Osteocyte (in vitro differentiated cells): ENCODE results near the gene SPI1. TPM values are rescaled to one million over a fixed set of nuclear protein-coding genes. Genes with fewer than 3 reads are reported as not detected.

Experiments used
- DNase-seq: peaks from one replicate; pipeline ENCODE4 v3.0.0; 2021; ENCODE audit warnings: mixed read lengths; ENCODE audit not compliant: unreplicated experiment; ENCODE audit errors: extremely low spot score
- H3K27ac Mint-ChIP-seq: one replicate; pipeline ENCODE4 v1.8.0; 2021; ENCODE audit warnings: mild to moderate bottlenecking, mixed read lengths; ENCODE audit not compliant: unreplicated experiment
- H3K27me3 Mint-ChIP-seq: one replicate; pipeline ENCODE4 v1.8.0; 2021; ENCODE audit warnings: mixed read lengths; ENCODE audit not compliant: unreplicated experiment
- H3K36me3 Mint-ChIP-seq: one replicate; pipeline ENCODE4 v1.8.0; 2021; ENCODE audit warnings: mixed read lengths; ENCODE audit not compliant: unreplicated experiment
- H3K4me1 Mint-ChIP-seq: one replicate; pipeline ENCODE4 v1.8.0; 2021; ENCODE audit warnings: mixed read lengths; ENCODE audit not compliant: unreplicated experiment
- H3K4me3 Mint-ChIP-seq: one replicate; pipeline ENCODE4 v1.8.0; 2021; ENCODE audit warnings: mild to moderate bottlenecking, moderate library complexity, mixed read lengths; ENCODE audit not compliant: unreplicated experiment
- H3K9me3 Mint-ChIP-seq: one replicate; pipeline ENCODE4 v1.8.0; 2021; ENCODE audit warnings: mixed read lengths; ENCODE audit not compliant: unreplicated experiment
- CTCF ChIP-seq: fragments of 200-600 bp; sonication (generic); IDR thresholded peaks from 2 replicates; pipeline ENCODE4 v1.5.0; 2021; ENCODE audit warnings: antibody characterized with exemption, mild to moderate bottlenecking, moderate library complexity
- total RNA-seq: library from RNA; stranded (reverse); gene quantifications from 2 replicates; pipeline ENCODE4 v1.2.1, GENCODE V29; 2021

SPI1 gene
- total RNA-seq, 1 donor from 2014 or later: not detected

DNA sequence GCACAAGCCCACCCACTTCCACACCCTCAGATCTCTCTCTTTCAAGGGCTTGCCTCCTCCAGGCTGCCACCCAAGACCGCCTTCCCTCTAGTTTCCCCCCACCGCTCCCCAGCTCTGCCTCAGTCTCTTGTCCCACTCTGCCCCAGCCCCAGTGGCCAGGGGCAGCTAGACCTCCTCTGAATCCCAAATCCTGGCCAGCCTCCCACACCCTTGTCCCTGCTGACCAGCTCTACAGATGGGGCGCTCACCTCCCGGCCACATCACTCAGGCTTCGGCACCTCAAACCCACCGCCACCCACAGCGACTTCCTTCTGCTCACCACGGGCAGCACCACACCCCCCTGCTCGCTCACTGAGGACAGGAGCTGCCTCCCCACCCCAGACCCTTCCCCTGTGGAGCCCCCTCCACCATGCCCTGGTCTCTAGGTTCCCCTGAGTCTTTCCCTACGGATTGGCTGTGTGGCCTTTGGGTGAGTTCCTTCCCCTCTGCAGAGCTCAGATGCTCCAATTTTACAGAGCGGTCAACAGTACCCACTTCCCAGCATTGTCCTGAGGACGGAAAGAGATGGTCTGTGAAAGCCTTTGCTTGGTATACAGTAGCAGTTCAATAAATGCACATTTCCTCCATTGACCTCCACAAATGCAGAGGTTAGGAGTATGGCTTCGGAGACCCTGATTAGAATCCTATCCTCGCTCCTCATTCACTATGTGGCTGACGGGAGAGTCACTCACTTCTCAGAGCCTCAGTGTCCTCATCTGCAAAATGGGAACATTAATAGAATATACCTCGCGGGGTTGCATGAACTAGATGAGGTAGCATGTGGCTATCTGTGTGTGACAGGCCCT is 11.5 kb upstream of the SPI1 start:
- no peak for DNase-seq
- no peak overlapping the region for H3K27ac Mint-ChIP-seq
- H3K9me3 Mint-ChIP-seq: no peaks in the 10 kb centered on the region
- H3K4me3 Mint-ChIP-seq: no peak overlapping the region
- H3K27me3 Mint-ChIP-seq: no peaks in the 10 kb centered on the region
- peaks cover 2% of the 10 kb centered on the region for H3K4me1 Mint-ChIP-seq
- no peak for TF ChIP-seq CTCF
- no peaks in the 10 kb centered on the region for H3K36me3 Mint-ChIP-seq

DNA sequence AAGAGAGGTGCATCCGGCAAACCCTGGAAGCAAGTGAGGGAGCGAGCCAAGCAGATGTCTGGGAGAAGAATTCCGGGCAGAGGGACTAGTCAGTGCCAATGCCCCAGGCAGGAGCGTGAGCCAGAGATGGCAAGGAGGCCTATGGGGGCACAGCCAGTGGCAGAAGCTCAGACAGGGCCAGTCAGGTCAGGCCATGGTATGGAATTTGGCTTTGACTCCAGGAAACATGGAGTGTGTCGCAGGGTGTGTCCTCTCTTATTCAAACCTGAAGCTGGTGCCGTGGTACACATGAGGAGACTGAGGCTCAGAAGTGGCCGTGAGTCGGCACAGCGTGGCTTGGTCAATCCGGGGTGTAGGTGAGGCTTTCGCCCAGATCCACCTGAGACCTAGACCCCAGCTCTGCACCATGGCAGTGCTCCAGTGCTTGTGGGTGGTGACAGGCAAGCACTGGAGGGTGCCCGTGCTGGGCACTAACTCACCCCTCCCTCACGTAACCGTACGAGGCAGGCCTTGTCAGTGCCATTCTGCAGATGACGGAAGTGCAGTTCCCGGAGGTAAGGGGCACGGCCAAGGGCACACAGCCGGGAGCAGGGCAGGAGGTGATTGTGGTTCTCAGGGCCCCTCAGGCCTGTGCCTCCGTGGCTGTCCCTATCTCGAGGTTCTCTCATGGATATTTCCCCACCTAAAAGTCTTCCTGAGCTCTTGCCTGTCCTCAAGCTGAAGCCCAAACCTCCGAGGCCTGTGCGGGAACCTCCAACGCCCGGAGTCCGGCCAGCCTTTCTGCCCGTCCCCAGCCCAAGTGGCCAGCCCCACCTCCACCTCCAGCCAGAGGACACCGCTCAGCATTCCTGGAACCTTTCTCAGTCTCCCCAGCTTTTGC is 10.6 kb upstream of the SPI1 start:
- H3K4me3 Mint-ChIP-seq: no peak overlapping the region
- H3K4me1 Mint-ChIP-seq: peaks cover 2% of the 10 kb centered on the region
- H3K27ac Mint-ChIP-seq: no peak overlapping the region
- no peak for TF ChIP-seq CTCF
- H3K27me3 Mint-ChIP-seq: no peaks in the 10 kb centered on the region
- no peaks in the 10 kb centered on the region for H3K36me3 Mint-ChIP-seq
- no peaks in the 10 kb centered on the region for H3K9me3 Mint-ChIP-seq
- DNase-seq: no peak

GRCh38 chr11:47387944-47388696 is 9.8 kb upstream of the SPI1 start:
- Mint-ChIP-seq H3K4me3 (no peak overlapping the region), H3K4me1 (no peaks in the 10 kb centered on the region), H3K27ac (no peak overlapping the region), H3K27me3 (no peaks in the 10 kb centered on the region), H3K9me3 (no peaks in the 10 kb centered on the region), H3K36me3 (no peaks in the 10 kb centered on the region)
- DNase-seq: no peak
- no peak for TF ChIP-seq CTCF

DNA sequence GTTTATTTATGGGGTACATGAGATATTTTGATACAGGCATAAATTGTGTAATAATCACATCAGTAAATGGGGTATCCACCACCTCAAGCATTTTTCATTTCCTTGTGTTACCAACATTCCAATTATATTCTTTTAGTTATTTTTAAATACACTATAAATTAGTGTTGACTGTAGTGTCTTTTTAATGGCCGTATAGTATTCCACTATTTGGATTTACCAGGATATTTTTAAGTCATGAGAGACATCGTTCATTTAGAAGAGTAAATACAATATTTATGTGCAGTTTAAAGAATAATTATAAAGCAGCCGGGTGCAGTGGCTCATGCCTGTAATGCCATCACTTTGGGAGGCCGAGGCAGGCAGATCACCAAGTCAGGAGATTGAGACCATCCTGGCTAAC is 6.2 kb upstream of the SPI1 start:
- Mint-ChIP-seq H3K9me3 (no peaks in the 10 kb centered on the region), H3K27ac (no peak overlapping the region), H3K36me3 (no peaks in the 10 kb centered on the region), H3K4me1 (no peaks in the 10 kb centered on the region), H3K27me3 (no peaks in the 10 kb centered on the region), H3K4me3 (no peak overlapping the region)
- no peak for TF ChIP-seq CTCF
- DNase-seq: no peak
